ENCODE measurements around the gene PLAGL2.
"Not testable (repeated sequence)": the region's sequence is repeated elsewhere in the genome, so short reads cannot be mapped to it uniquely, and the experiment has no call there.

PLAGL2 gene

DNA sequence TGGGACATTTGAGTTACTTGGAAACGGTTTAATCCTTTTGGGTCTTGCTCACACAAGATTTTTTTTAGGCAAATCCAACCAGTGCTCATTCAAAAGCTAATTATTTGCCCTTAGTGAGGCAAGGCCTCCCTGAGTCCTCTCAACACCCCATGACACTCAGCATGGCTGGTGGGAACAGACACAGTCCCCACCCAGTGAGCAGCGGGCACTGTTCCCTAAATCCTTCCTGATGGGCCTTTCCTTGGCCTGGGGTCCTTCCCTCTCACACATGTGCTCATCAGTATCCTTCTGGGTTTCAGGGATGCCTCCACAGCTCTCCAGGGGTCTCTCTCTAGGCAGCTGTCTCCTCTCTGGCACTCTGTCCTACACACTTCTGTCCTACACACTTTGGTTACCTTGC is 28.0 kb downstream of the PLAGL2 start:
- no peak for DNase-seq

DNA sequence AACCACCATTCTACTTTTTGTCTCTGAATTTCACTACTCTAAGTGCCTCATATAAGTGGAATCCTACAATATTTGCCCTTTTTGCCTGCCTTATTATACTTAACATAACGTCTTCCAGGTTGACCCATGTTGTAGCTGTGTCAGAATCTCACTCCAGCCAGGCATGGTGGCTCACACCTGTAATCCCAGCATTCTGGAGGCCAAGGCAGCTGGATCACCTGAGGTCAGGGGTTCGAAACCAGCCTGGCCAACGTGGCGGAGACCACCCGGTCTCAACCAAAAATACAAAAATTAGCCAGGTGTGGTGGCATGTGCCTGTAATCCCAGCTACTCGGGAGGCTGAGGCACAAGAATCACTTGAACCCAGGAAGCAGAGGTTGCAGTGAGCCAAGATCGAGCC is 29.8 kb downstream of the PLAGL2 start:
- not testable (repeated sequence) for DNase-seq

DNA sequence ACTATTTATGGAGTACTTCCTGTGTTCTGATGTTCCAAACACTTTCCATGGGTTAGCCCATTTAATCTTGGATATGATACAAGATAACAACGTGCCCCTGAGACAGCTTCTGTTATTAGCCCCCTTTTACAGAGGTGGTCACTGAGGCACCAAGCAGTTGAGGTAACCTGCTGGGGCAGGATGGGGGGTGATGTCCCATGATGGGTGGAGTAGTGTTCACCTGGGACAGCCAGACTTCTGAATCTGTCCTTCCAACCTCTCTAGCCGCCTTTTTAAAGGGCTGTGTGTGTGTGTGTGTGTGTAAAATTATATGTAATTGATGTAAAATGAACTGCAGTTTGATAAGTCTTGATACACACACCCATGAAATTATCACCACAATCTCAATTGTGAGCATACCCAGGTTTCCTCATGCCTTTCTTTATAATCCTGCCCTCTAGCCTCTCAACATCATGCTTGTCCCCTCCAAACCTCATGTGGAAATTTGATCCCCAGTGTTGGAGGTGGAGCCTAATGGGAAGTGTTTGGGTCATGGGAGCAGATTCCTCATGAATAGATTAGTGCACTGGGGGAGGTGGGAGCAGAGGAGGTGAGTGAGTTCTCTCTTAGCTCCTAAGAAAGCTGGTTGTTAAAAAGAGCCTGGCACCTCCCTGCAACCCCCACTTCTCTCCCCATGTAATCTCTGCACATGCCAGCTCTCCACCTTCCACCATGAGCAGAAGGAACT is 39.2 kb downstream of the PLAGL2 start:
- DNase-seq = no peak

DNA sequence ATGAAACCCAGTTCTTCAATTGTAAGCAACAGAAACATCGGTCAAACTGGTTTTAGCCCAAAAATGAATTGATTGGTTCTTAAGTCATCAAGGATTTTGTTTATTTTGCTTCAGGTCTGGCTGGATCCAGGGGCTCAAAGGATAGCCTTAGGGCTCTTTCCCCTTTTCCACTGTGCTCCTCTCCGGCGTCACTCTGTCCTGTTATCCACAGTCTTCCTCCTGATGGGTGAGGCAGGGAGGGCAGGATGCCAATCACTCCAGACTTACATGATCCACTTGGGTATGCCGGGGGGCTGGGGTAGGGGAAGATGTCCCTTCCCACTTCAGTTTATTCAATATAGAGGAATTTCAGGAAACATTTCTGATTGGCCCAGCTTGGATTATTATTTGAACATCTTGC is 40.0 kb downstream of the PLAGL2 start:
- DNase-seq = no peak

DNA sequence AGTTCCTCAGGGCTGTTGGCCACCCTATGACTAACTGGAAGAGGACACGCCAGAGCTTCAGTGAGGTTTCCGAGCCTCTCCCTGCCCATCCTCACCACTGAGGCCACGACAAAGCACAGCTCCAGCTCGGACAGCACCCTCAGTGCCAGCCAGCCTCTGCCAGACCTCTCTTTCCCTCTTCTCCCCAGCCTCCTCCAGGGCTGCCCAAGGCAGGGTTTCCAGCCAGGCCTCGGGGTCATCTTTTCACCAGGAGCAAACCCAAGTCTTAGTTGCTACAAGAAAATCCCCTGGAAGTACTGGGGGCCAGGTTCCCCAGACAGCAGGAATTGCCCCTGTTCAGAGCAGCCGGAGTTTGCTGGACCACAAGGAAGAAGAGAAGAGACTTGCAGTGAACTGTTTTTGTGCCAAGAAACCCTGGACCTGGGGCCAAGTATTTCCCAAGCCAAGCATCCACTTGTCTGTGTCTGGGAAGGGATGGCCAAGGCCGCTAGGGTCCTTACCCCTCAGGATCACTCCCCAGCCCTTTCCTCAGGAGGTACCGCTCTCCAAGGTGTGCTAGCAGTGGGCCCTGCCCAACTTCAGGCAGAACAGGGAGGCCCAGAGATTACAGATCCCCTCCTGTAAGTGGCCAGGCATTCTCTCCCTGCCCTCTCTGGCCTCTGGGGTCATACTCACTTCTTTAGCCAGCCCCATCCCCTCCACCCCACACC is 41.6 kb downstream of the PLAGL2 start:
- no peak for DNase-seq

DNA sequence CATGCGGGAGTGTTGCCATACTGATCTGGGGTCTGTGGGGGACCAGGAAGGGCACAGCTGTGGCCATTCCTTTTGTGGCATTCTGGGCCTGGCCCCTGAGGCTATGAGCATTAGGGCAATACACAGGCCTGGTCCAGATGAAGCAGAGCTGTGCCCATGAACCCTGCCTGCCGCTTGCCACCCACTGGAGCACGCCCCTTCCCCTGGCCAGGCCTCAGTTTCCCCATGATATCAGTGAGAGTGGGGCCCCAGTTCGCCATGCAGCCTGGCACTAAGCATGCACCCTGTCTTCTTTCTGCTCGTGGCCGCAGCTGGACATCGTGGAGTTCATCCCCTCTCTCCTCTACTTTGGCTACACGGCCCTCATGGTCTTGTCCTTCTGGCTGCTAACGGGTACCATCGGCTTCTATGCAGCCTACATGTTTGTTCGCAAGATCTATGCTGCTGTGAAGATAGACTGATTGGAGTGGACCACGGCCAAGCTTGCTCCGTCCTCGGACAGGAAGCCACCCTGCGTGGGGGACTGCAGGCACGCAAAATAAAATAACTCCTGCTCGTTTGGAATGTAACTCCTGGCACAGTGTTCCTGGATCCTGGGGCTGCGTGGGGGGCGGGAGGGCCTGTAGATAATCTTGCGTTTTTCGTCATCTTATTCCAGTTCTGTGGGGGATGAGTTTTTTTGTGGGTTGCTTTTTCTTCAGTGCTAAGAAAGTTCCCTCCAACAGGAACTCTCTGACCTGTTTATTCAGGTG is 42.4 kb downstream of the PLAGL2 start:
- no peak for DNase-seq

DNA sequence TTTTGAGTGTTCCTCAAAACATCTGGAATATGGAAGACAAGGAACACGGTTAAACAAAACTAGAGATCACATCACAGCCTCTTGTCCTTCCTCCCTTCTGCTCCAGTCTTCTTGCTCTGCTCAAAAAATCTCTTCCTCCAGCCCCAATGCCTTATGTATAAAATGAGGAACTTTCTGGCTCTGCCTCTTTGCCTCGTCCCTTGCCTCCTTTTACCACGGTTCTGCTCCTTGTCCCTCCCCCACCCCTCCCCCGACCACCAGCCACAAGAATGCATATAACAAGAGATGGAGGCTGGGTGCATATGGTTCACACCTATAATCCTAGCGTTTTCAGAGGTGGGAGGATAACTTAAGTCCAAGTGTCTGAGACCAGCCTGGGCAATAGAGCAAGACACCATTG is 43.6 kb downstream of the PLAGL2 start:
- no peak for DNase-seq

DNA sequence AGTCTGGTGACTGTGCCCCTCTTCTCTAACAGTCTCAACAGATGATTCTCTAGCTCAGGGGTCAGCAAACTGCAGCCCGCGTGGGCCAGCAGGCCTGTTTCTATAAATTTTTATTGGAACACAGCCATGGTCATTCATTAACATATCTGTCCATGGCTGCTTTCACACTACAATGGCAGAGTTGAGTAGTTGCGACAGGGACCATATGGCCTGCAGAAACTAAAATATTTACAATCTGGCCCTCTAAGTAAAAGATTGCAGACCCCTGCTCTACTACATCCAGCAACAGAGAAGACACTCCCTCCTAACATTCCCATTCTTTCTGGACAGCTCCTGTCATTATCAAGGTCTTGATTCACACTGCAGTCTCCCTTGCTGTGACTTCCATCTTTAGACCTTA is 45.2 kb downstream of the PLAGL2 start:
- DNase-seq = no peak

DNA sequence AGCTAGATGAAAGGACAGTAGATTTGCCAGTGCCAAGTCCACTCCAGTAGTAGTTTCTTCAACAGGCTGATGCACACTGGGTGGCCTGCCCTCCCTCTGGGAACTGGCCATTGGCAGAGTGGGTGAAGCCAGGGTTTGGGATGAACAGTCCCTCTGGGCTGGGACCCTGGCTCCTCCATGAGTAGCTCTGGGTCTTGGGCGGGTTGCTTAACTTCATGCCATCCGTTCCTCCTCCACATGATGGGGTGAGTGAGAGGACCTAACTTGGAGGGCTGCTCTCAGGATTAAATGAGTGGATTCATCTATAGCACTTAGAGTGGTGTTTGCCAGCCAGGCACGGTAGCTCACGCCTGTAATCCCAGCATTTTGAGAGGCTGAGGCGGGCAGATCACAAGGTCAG is 47.2 kb downstream of the PLAGL2 start:
- no peak for DNase-seq

DNA sequence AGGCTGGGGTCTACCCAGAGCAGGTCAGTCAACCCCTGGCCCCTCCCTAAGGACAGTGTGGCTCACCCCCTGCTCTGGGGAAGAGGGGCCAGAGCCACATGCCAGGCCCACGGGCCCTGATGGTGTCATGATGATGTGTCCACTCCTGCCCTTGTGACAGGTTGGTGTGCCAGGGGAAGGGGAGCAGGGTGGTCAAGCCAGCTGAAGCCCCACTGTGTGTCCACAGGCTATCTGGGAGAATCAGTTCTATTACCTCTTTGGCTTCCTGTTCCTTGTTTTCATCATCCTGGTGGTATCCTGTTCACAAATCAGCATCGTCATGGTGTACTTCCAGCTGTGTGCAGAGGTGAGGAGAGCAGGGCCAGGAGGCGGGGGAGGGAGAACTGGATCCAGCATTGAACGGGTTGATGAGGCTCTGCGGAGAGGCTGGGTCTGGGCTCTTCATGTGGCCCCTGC is 47.7 kb downstream of the PLAGL2 start:
- no peak for DNase-seq

DNA sequence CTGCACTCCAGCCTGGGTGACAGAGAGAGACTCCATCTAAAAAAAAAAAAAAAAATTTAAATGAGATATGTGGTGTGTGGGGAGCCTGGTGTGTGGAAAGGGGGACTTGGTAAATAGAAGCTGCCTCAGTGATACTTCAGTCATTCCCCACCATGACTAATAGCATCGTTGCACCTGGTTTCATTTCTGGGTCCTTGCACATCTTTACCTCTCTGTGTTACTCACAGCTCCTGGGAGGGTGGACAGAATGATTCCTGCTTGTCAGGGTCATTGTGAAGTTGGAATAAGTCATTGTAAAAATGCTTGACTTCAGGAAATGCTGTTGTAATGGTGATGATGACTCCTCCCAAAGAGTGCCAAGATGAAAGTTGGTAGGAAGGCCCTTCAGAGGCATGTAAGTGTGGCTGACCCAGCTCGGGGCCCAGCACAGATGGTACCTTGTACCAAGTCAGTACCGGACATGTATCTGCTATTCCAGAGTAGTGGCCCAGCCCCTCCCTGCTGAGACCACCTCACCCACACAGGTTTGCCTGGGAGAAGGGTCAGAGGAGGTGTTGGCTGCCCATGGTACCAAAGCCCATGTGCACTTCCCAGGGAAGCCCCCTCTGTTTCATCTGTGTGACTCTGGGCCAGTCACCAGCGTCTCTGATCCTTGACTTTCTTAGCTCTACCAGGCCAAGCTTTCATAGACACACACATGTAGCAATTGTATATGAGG is 48.4 kb downstream of the PLAGL2 start:
- DNase-seq = no peak

DNA sequence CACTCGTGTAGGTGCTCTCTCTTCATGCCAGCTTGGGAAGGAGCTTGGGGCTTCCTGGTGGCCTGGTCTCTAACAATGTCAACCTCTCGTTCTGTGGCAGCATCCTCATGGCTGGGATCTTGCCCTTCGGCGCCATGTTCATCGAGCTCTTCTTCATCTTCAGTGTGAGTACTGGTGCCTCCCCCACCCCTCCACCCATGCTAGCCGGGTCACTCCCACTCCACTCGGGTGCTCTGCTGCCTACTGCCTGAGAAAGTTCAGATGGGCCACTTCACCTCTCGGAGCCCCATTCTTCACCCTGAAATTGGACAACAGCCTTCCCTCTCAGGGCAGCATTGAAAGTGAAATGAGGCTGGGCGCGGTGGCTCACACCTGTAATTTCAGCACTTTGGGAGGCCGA is 49.2 kb downstream of the PLAGL2 start:
- no peak for DNase-seq

DNA sequence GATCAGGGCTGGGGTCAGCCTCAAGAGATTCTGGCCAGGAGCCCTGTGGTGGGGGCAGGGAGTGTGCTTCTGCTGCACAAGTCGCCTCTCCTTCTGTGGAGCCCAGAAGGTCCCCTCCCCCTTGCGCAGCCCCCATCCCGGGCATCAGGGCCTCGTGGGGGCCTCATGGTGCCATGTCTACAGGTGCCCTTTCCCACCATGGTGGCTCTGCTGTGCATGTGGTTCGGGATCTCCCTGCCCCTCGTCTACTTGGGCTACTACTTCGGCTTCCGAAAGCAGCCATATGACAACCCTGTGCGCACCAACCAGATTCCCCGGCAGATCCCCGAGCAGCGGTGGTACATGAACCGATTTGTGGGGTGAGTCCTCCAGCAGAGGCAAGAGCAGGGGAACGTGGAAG is 49.9 kb downstream of the PLAGL2 start:
- DNase-seq = no peak

DNA sequence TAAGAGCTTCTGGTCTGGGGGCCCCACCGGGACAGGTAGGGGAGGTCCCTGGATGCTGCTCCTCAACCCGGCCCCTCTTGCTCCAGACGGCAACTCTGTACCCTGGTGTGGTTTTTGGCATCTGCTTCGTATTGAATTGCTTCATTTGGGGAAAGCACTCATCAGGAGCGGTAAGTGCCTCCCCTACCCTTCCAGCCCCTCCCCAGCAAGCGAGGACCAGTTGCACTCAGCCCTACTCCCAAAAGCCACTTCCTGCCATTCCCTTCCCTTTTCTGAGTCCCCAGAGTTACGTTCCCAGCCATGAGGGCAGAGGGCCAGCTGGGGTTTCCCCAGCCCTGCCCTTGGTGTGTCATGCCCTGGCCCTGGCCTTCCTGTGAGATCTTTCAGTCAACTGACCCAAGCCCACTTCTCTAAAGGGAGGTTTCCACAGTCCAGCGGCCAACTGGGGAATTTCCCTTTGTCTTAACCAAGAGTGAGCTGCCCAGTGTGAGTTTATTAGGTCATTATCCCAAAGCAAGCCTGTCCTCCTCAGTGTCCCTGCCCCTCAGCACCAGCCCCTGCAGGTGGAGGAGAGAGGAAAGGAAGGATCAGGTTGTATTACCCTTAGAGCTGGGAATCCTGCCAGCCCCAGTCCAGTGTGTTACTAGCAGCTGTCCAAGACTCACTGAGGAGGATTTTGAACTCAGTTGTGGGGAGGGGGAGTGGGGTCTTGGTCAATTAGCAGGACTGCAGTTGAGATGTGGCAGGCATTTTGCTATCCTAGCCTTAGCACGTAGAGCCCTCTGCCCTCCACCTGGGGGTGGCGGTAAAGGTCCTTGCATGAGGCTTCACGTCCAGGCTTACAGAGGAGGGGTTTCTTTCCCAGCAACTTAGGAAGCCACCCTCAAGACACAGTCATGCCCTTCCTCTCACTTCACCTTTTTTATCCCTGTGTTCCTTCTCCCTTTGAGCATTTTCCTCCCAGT is 52.2 kb downstream of the PLAGL2 start:
- no peak for DNase-seq

DNA sequence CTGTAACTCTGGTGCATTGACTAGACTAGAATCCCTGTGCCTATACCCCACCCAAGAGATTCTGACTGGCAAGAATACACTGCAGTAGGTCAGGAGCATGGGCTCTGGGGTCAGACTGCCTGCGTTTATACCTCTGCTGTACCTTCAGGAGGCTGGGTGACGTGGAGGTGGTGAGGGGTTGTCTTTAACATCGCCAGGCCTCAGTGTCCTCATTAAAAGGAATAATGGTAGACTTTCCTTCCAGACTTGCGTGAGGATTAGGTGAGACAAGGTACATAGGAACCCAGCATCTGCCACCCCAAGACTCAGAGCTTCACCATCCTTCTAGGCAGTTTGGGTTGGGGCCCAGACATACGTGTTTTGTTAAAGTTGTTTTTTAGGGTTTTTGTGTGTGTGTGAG is 53.8 kb downstream of the PLAGL2 start:
- no peak for DNase-seq

DNA sequence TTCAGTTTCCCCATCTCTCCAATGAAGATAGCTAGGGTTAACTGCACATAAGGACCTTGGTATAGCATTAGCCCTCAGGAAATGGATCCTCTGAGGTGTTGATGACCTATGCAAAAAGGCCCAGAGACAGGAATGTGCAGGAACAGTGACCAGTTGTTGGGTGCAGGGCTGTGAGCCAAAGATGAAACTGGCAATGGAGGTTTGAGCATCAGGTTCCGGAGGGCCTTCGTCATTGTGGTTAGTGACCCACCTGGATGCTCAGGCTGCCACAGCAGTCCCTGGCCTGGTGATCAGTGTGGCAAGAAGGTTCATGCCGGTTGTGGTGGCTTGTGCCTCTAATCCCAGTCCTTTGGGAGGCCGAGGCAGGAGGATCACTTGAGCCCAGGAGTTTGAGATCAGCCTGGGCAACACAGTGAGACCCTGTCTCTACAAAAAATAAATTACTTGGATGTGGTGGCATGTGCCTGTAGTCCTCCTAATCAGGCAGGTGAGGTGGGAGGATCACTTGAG is 54.3 kb downstream of the PLAGL2 start:
- DNase-seq = no peak

DNA sequence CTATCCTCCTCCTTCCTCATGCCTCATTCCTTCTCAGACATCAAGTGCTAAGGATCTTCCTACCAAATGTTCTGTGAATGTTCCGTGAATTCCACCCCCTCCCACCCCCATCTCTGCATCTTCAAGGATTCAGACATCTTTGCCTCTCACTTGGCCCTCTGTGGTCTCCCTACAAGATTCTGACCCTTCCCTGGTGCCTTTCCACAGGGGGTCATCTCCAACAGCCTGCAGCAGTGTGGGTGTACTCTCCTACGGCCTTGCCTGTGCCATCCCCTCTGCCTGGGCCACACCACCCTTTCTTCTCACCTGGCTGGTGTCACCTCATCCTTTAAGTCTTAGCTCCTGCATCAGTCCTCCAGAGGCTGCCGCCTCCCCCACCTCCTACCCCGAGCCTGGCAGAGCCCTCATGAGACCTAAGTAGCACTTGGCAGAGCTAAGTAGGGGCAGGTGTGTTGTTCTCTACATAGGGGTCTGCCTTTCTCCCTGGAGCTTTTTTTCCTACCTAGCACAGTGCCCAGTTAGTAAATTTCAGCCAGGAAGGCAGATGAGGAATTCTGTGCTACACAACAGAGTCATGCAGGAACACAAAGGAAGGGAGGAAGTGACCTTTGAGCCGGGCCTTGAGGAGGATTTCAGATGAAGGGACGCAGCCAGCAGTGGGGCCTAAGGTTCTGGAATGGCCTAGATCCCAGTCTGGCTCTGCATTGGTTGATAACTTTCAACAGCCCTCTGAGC is 55.0 kb downstream of the PLAGL2 start:
- DNase-seq = no peak

DNA sequence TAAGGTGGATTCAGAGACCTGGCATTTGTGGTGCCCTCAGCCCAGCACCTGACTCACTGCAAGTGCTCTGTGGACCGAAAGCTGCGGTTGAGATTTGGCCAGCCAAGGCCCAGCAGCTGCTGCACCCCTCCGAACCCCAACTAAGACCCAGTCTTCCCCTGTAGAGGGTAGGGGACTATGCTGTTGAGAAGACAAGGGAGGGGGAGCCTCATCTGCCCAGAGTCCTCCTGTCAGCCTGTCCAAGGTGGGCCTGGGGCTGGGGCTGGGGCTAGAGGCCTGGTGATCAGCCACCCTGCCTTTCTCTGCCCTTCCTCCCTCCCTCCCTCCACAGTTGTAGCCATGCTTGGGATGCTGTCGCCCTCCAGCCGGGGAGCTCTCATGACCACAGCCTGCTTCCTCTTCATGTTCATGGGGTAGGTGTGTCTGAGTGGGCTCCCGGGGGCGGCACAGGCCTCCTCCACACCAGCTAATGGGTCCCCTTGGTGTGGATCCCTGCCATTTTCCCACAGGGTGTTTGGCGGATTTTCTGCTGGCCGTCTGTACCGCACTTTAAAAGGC is 57.2 kb downstream of the PLAGL2 start:
- DNase-seq = no peak

DNA sequence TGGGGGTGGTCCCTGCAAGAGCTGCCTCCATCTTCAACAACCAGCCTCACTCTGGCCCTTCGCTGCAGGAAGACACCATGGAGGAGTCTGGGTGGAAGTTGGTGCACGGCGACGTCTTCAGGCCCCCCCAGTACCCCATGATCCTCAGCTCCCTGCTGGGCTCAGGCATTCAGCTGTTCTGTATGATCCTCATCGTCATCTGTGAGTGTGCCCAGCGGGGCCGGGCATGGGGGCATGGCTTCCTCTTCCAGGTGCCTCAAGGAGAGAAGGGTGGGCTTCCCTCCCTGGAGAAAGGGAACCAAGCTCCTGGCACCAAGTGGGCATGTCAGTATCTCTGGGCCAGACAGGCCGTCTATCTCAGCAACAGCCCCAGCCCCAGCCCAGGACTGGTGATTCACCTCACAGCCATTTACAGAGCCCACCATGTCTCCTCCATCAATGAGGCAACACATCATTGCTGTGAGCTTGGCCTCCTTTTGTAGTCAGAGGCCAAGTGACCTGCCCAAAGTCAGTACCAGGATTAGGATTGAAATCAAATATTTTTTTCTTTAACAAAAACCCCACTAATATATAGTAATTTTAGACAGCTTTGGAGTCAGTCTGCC is 57.9 kb downstream of the PLAGL2 start:
- DNase-seq = no peak

All from central memory CD4-positive, alpha-beta T cell (primary cell).